OCI-LY1 (cell line): ENCODE results near the gene ILDR1.

Experiments used
- CTCF ChIP-seq: fragments of 200-600 bp; sonication (generic), shearing (Covaris generic); IDR thresholded peaks from 2 replicates; pipeline ENCODE4 v1.5.1; 2017; ENCODE audit warnings: mild to moderate bottlenecking, antibody characterized with exemption, low read length, moderate library complexity, mixed read lengths
- EZH2 ChIP-seq: fragments of 200-600 bp; sonication (generic), shearing (Covaris generic); IDR thresholded peaks from 2 replicates; pipeline ENCODE4 v1.8.0; 2017; ENCODE audit warnings: borderline replicate concordance, mixed run types, mild to moderate bottlenecking, antibody characterized with exemption, low read length, moderate library complexity, mixed read lengths

GRCh38 chr3:122052968-122053367, 30.9 kb upstream of the ILDR1 start:
- no peak for TF ChIP-seq CTCF
- no peak for TF ChIP-seq EZH2
